ENCODE results near the gene TTC7B.

- TF ChIP-seq, protein P1, sequence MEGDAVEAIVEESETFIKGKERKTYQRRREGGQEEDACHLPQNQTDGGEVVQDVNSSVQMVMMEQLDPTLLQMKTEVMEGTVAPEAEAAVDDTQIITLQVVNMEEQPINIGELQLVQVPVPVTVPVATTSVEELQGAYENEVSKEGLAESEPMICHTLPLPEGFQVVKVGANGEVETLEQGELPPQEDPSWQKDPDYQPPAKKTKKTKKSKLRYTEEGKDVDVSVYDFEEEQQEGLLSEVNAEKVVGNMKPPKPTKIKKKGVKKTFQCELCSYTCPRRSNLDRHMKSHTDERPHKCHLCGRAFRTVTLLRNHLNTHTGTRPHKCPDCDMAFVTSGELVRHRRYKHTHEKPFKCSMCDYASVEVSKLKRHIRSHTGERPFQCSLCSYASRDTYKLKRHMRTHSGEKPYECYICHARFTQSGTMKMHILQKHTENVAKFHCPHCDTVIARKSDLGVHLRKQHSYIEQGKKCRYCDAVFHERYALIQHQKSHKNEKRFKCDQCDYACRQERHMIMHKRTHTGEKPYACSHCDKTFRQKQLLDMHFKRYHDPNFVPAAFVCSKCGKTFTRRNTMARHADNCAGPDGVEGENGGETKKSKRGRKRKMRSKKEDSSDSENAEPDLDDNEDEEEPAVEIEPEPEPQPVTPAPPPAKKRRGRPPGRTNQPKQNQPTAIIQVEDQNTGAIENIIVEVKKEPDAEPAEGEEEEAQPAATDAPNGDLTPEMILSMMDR (conservative IDR thresholded peaks at IDR 0.05; ENCODE audit: low read depth in 2 of 2) = no peak
- TF ChIP-seq, protein P2, sequence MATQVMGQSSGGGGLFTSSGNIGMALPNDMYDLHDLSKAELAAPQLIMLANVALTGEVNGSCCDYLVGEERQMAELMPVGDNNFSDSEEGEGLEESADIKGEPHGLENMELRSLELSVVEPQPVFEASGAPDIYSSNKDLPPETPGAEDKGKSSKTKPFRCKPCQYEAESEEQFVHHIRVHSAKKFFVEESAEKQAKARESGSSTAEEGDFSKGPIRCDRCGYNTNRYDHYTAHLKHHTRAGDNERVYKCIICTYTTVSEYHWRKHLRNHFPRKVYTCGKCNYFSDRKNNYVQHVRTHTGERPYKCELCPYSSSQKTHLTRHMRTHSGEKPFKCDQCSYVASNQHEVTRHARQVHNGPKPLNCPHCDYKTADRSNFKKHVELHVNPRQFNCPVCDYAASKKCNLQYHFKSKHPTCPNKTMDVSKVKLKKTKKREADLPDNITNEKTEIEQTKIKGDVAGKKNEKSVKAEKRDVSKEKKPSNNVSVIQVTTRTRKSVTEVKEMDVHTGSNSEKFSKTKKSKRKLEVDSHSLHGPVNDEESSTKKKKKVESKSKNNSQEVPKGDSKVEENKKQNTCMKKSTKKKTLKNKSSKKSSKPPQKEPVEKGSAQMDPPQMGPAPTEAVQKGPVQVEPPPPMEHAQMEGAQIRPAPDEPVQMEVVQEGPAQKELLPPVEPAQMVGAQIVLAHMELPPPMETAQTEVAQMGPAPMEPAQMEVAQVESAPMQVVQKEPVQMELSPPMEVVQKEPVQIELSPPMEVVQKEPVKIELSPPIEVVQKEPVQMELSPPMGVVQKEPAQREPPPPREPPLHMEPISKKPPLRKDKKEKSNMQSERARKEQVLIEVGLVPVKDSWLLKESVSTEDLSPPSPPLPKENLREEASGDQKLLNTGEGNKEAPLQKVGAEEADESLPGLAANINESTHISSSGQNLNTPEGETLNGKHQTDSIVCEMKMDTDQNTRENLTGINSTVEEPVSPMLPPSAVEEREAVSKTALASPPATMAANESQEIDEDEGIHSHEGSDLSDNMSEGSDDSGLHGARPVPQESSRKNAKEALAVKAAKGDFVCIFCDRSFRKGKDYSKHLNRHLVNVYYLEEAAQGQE (IDR thresholded peaks at IDR 0.05; ENCODE audit: unreplicated experiment) = no peak
- TF ChIP-seq POLR2AphosphoS5 (IDR thresholded peaks at IDR 0.05; ENCODE audit: low read depth) (no peak), EZH2phosphoT487 (IDR thresholded peaks at IDR 0.05; ENCODE audit: unreplicated experiment) (no peak), EZH2 (IDR thresholded peaks at IDR 0.05; ENCODE audit: low read depth, unreplicated experiment) (no peak)
Observed at GRCh38 chr14:90649083-90649482, 167.1 kb downstream of the TTC7B start.

Data from GM23338 (cell line).